Measurements from ENCODE around the gene HSPB8. TPM values are rescaled to one million over a fixed set of nuclear protein-coding genes. Genes with fewer than 3 reads are reported as not detected.

The HSPB8 gene
- total and polyA plus RNA-seq, 2 of the 8 experiments (the other 6 are each of a cell fraction or from before 2014, with no cell fraction given), result 11.7 to 28.2 TPM

DNA sequence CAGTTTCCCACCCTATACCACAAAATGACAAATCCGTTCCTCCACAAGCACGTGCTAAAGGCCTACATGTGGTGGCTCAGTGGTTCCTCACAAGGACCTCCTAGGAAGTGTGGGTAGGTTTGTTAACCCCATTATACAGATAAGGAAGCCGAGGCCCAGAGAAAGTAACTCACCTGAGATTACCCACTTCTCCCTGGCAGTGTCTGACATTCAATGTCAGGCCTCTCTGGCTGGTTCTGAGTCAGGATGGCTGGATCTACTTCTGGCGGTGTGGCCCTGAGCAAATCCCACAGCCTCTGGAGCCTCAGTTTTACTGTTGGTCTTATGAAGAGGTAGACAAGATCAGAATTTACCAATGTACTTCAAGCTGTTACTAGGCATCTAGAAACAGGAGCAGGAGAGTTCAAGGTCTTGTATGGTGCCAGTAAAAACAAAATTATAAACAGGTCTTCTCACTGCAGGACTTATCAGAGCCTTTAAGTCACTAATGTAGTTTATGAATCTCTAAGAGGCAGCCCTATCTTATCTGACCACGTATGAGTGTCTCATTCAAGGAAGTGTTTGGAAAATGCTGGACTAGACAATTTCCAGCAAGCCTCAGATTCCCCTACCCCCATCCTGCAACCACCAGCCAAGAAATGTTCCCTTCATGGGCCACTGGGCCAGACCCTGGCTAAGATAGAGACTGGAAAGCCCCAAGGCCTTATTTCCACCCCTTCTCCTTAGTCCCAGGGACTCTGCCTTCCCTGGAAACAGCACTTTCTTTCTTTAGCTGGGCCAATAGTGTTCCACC, 4.2 kb downstream of the HSPB8 start:
- Histone ChIP-seq H3K36me3 (ENCODE audit: control insufficient read depth in 2 of 4, insufficient read depth in 4 of 4, low read length in 3 of 4) (peaks cover 0 to 2% (median 0%) of the 10 kb centered on the region in 4 experiments; a peak in 1 of 8 replicates), H2BK120ac (replicated peaks; ENCODE audit: low read depth, low read length) (no peak overlapping the region), H3K79me1 (ENCODE audit: low read depth, low read length) (no peaks in the 10 kb centered on the region), H3K9me3 (ENCODE audit: insufficient read depth in 2 of 2, low read depth in 1 of 2, low read length in 1 of 2) (no peaks in the 10 kb centered on the region), H3K23me2 (ENCODE audit: low read depth, low read length) (no peaks in the 10 kb centered on the region; the same call in 1 of the 2 replicates), H4K20me1 (replicated peaks in 1 of 2; ENCODE audit: control insufficient read depth in 1 of 2, insufficient read depth in 2 of 2, low read length in 2 of 2) (no peaks in the 10 kb centered on the region), H3K27me3 (replicated peaks in 1 of 4; ENCODE audit: control insufficient read depth in 3 of 4, extremely low read depth in 1 of 4, insufficient read depth in 3 of 4, low read length in 3 of 4) (no peaks in the 10 kb centered on the region; a peak in 1 of 7 replicates), H4K5ac (ENCODE audit: insufficient read length, low read depth, low read length) (no peak overlapping the region), H3K27ac (ENCODE audit: low read depth, low read length) (no peak overlapping the region), H3K4ac (replicated peaks; ENCODE audit: insufficient read length, low read depth, low read length) (no peak overlapping the region), H3K9ac (replicated peaks in 1 of 4; ENCODE audit: extremely low read depth in 1 of 4, low read depth in 3 of 4, low read length in 3 of 4) (no peak overlapping the region), H4K8ac (ENCODE audit: extremely low read depth, insufficient read depth, low read length) (no peak overlapping the region), H2BK5ac (ENCODE audit: low read depth, low read length) (no peak overlapping the region), H3K56ac (replicated peaks; ENCODE audit: insufficient read length, low read depth, low read length) (no peak overlapping the region), H2BK20ac (ENCODE audit: low read length) (peak overlapping the region; percentile 19; the same call in 1 of the 2 replicates), H3K79me2 (ENCODE audit: control insufficient read depth in 1 of 2, insufficient read depth in 2 of 2, low read length in 2 of 2) (peaks cover 0 to 10% of the 10 kb centered on the region in 2 experiments; a peak in 1 of 4 replicates), H3K23ac (ENCODE audit: insufficient read length) (no peak overlapping the region), H2BK12ac (ENCODE audit: low read depth, low read length) (no peak overlapping the region), H3K4me1 (replicated peaks in 1 of 4; ENCODE audit: control insufficient read depth in 3 of 4, insufficient read depth in 4 of 4, low read length in 3 of 4) (peaks cover 15 to 25% (median 18%) of the 10 kb centered on the region in 4 experiments), H3K4me3 (ENCODE audit: extremely low read depth in 1 of 4, insufficient read depth in 2 of 4, low read depth in 3 of 4, low read length in 4 of 4) (no peak overlapping the region), H2BK15ac (ENCODE audit: low read length) (no peak overlapping the region), H3K18ac (ENCODE audit: extremely low read depth, low read length) (no peak overlapping the region), H3K4me2 (ENCODE audit: insufficient read depth in 1 of 2, low read depth in 2 of 2, low read length in 2 of 2) (no peak overlapping the region), H3K14ac (ENCODE audit: insufficient read length) (no peak overlapping the region), H2AK5ac (ENCODE audit: low read depth, low read length) (no peak overlapping the region), H4K91ac (replicated peaks; ENCODE audit: insufficient read length, low read length) (no peak overlapping the region), H2AFZ (ENCODE audit: low read length) (no peak overlapping the region)
- 90% methylated on average over 5 of the region's 5 CpGs; no CpG with 5 or more reads in 1 of the 2 experiments for WGBS, 2 experiments (ENCODE audit: extremely low coverage in 1 of 2, insufficient coverage in 1 of 2, insufficient read length in 1 of 2, insufficient replicate concordance in 2 of 2, low coverage in 1 of 2, low lambda C conversion rate in 2 of 2, missing lambda C conversion rate in 1 of 2)
- TF ChIP-seq KDM1A (IDR thresholded peaks at IDR 0.05; ENCODE audit: borderline replicate concordance, low read length) (peak; percentile 82; the same call in 1 of the 2 replicates), CHD2 (IDR thresholded peaks at IDR 0.05; ENCODE audit: low read length) (no peak)
- FAIRE-seq, result no peak
- ChIA-PET CTCF (ENCODE audit: partially characterized antibody) (interaction anchor here (1.0 to 1.3 kb wide), 3 partner anchors 10 to 57 kb away, joined by 3 to 4 read pairs (median 3); no protein-coding TSS in a partner anchor), POLR2A (ENCODE audit: partially characterized antibody) (interaction anchor here (3.0 kb wide), 1 partner anchor 29 kb away, joined by 10 read pairs; no protein-coding TSS in a partner anchor)
- DNase-seq (ENCODE audit: low read depth in 1 of 2, low spot score in 2 of 2), result no peak

Measured in H1 (cell line).